ENCODE results near the gene RPL27A. TPM values are rescaled to one million over a fixed set of nuclear protein-coding genes. Genes with fewer than 3 reads are reported as not detected.

The RPL27A gene
- total and polyA plus RNA-seq, 7 donors = 1,472 to 4,200 (median 2,262) TPM

DNA sequence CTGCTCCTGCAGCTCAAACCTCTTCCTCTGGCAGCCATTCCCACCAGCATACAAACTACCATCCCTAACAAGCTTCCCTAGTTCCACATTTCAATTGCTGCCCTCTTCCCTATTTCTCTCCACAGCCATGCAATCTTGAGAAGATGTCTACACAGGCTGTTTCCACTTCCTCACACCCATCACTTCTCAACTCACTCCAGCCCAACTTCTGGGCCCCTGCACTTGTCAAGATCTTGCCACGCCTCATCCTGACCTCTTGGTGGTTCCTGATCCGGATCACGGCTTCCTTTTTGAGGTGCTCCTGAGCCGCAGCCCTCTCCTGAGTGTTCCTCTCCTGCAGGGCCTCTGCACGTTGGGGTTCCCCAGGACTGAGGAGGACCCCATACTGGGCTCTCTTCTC, 22.6 kb downstream of the RPL27A start:
- H3K27me3 ChIP-seq = no peaks in the 10 kb centered on the region
- no peak for DNase-seq
- H3K27ac ChIP-seq = peak overlapping the region; percentile 90 to 98 (median 96)
- intact Hi-C loops (cut with DNase I) = no loop called here
- H3K4me1 ChIP-seq = peaks cover 4 to 89% (median 62%) of the 10 kb centered on the region in 4 donors
- H3K4me3 ChIP-seq = no peak overlapping the region
- TF ChIP-seq EP300 (IDR thresholded peaks at IDR 0.05) = no peak
- TF ChIP-seq POLR2AphosphoS5 (IDR thresholded peaks at IDR 0.05) = no peak
- TF ChIP-seq POLR2A (IDR thresholded peaks at IDR 0.05) = no peak
- TF ChIP-seq, protein P1, sequence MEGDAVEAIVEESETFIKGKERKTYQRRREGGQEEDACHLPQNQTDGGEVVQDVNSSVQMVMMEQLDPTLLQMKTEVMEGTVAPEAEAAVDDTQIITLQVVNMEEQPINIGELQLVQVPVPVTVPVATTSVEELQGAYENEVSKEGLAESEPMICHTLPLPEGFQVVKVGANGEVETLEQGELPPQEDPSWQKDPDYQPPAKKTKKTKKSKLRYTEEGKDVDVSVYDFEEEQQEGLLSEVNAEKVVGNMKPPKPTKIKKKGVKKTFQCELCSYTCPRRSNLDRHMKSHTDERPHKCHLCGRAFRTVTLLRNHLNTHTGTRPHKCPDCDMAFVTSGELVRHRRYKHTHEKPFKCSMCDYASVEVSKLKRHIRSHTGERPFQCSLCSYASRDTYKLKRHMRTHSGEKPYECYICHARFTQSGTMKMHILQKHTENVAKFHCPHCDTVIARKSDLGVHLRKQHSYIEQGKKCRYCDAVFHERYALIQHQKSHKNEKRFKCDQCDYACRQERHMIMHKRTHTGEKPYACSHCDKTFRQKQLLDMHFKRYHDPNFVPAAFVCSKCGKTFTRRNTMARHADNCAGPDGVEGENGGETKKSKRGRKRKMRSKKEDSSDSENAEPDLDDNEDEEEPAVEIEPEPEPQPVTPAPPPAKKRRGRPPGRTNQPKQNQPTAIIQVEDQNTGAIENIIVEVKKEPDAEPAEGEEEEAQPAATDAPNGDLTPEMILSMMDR (IDR thresholded peaks at IDR 0.05) = no peak
- 74 to 88% methylated on average over 5 of the region's 5 CpGs for WGBS, 2 donors
- H3K36me3 ChIP-seq = peaks cover 20 to 71% (median 39%) of the 10 kb centered on the region in 4 donors
- no peaks in the 10 kb centered on the region for H3K9me3 ChIP-seq

DNA sequence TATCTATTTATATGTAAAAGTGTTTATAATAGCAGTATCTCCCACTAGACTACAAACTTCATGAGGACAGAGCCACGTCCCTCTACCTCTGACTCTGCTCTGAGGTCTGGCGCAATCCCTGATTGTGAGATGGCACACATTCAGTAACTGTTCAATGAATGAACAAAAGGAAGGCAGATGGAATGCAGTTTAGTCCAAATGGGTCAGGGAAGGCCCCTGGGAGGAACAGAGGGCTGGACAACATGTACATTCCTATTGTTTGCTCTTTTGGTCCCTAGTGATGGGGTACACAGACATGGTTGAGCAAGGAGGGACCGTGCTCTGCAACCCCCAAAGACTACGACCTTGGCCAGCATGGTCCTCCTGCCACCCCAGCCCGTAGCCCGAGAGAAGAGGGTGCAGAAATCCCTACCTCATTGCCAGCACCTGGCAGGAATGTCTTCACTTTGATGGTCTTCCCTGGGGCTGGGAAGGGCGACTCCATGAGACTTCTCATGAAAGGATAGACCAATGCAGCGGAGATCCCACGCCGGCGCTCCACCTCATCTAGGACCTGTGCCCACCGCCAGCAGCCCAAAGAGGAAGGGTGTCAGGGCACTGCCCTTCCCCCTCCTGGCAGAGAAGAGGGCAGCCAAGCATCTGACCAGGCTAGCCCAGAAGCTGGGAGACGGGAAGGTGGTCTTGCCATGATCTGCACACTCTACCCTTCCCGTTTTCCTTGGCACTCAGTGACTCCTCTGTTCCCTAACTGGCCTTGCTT, 24.3 kb downstream of the RPL27A start:
- H3K4me3 ChIP-seq = peak overlapping the region in 1 of 4 donors; percentile 19
- intact Hi-C loops (cut with DNase I) = loop anchor here (2.0 kb wide), 1 partner anchor 104 kb away; a partner anchor contains a TSS
- no peaks in the 10 kb centered on the region for H3K9me3 ChIP-seq
- peaks cover 18 to 73% (median 44%) of the 10 kb centered on the region in 4 donors for H3K36me3 ChIP-seq
- 95 to 96% methylated on average over 14 of the region's 14 CpGs for WGBS, 2 donors
- DNase-seq = no peak
- TF ChIP-seq POLR2AphosphoS5 (IDR thresholded peaks at IDR 0.05) (no peak), POLR2A (IDR thresholded peaks at IDR 0.05) (no peak), EP300 (IDR thresholded peaks at IDR 0.05) (no peak)
- TF ChIP-seq, protein P1 (IDR thresholded peaks at IDR 0.05) = no peak
- no peaks in the 10 kb centered on the region for H3K27me3 ChIP-seq
- peak overlapping the region; percentile 90 to 98 (median 96) for H3K27ac ChIP-seq
- peaks cover 4 to 91% (median 69%) of the 10 kb centered on the region in 4 donors for H3K4me1 ChIP-seq

DNA sequence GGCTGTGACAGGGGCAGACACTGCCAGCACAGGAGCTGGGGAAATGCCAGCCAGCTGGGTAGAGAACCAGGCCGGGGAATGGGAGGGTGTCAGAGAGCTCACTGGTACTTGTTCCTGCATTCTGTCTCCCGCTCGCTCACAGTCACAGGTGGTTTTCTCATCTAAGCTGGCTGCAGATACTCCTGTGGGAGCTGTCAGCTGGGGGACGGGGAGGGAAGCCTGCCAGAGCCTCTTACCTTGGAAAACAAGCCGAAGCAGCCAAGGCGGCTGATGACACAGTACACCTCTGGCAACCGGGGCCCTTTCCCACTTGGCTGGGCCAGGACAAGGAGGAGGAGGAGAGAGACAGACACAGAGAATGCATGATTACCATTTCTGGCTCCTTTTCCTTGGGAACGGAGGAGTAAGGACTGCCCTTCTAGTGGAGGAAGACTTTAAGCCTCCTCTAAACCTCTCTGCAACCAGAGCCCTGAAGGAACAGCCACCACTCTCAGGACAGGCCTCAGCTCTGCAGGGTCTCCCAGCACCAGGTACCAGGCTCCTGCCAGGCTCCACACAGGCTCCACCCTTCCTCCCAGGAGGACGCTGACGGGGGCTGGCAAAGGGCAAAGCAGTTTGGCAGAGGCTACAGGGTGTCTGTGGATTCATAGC, 25.1 kb downstream of the RPL27A start:
- no peaks in the 10 kb centered on the region for H3K27me3 ChIP-seq
- peak; percentile 99 for DNase-seq
- TF ChIP-seq EP300 (IDR thresholded peaks at IDR 0.05) (peak in 2 of 4 donors; percentile 60 to 89), POLR2AphosphoS5 (IDR thresholded peaks at IDR 0.05) (peak; percentile 77 to 82 (median 78)), POLR2A (IDR thresholded peaks at IDR 0.05) (no peak)
- no peaks in the 10 kb centered on the region for H3K9me3 ChIP-seq
- 89 to 93% methylated on average over 10 of the region's 10 CpGs for WGBS, 2 donors
- intact Hi-C loops (cut with DNase I) = loop anchor here (2.0 kb wide), 1 partner anchor 103 kb away; a partner anchor contains a TSS
- H3K4me1 ChIP-seq = peaks cover 4 to 95% (median 73%) of the 10 kb centered on the region in 4 donors
- H3K36me3 ChIP-seq = peaks cover 10 to 73% (median 38%) of the 10 kb centered on the region in 4 donors
- peak overlapping the region in 3 of 4 donors; percentile 17 to 25 (median 19) for H3K4me3 ChIP-seq
- H3K27ac ChIP-seq = peak overlapping the region; percentile 90 to 98 (median 96)

DNA sequence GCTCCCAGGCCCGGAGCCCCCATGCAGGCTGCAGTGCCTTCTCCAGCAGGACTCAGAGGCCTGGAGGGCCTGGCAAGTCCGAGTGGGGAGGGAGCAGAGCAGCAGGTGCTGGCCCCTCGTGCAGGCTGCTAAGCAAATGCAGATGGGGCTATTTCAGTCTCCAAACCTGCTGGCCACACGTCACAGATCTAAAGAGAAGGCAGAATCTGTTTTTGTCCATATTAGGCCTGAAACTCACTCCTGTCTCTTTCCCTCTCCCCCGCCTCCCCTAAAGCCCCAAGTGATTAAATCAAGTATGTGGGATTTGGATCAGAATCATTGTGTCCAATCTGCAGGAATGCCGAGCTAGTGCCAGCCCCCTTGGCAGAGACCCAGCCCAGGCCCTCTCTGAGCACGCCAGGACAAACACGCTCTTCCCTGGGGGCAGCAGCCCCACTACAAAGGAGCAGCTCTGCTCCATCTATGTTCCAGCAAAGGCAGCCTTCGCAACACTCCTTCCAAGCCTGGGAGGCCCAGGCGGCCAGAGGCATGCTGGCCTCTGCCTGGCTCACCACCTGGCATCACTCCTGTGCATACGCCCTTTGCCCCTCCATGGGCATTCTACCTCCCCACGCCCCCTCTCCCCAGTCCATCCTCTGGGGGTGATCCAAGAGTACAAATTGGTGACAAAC, 26.5 kb downstream of the RPL27A start:
- peaks cover 4 to 98% (median 83%) of the 10 kb centered on the region in 4 donors for H3K4me1 ChIP-seq
- intact Hi-C loops (cut with DNase I) = no loop called here
- H3K27me3 ChIP-seq = no peaks in the 10 kb centered on the region
- no peaks in the 10 kb centered on the region for H3K9me3 ChIP-seq
- peak overlapping the region; percentile 90 to 98 (median 96) for H3K27ac ChIP-seq
- TF ChIP-seq EP300 (IDR thresholded peaks at IDR 0.05) (peak; percentile 86 to 97 (median 94)), POLR2AphosphoS5 (IDR thresholded peaks at IDR 0.05) (peak; percentile 88 to 94 (median 94)), POLR2A (IDR thresholded peaks at IDR 0.05) (peak; percentile 51 to 80)
- TF ChIP-seq, protein P1 (IDR thresholded peaks at IDR 0.05) = no peak
- H3K4me3 ChIP-seq = peak overlapping the region in 2 of 4 donors; percentile 19 to 25
- 73 to 74% methylated on average over 12 of the region's 12 CpGs for WGBS, 2 donors
- peaks cover 8 to 73% (median 29%) of the 10 kb centered on the region in 4 donors for H3K36me3 ChIP-seq
- DNase-seq = peak; percentile 98
